ENCODE data around the gene SLC38A6.
A peak's percentile ranks its signal among the peaks of the same experiment; 100 is the strongest.

- TF ChIP-seq ZFP91 (CRISPR knock-in tag; IDR thresholded peaks at IDR 0.05; ENCODE audit: borderline replicate concordance) (peak; percentile 91), ZNF660 (CRISPR knock-in tag; IDR thresholded peaks at IDR 0.05; ENCODE audit: borderline replicate concordance, low read depth) (no peak), EZH2 (conservative IDR thresholded peaks at IDR 0.05; ENCODE audit: low read depth, low read length) (no peak), SP1 (IDR thresholded peaks at IDR 0.05) (no peak), SP1 (CRISPR knock-in tag; IDR thresholded peaks at IDR 0.05) (peak; percentile 91), MTF2 (CRISPR knock-in tag; IDR thresholded peaks at IDR 0.05; ENCODE audit: borderline replicate concordance) (no peak), PHF21A (CRISPR knock-in tag; IDR thresholded peaks at IDR 0.05) (peak; percentile 45; the same call in 1 of the 2 replicates), CTCF (CRISPR knock-in tag; IDR thresholded peaks at IDR 0.05) (0 out of 2 replicates have a peak, but pooled peaks have one; percentile 13), RBM39 (IDR thresholded peaks at IDR 0.05; ENCODE audit: low read depth, low read length, poor library complexity, severe bottlenecking) (no peak), POLR2A (IDR thresholded peaks at IDR 0.05; ENCODE audit: insufficient read depth in 1 of 2, low read depth in 2 of 2, low read length in 2 of 2) (peak; percentile 71 to 90), ATF7 (IDR thresholded peaks at IDR 0.05) (peak; percentile 98), ATF7 (CRISPR knock-in tag; IDR thresholded peaks at IDR 0.05) (peak; percentile 88), ZNF282 (IDR thresholded peaks at IDR 0.05; ENCODE audit: partially characterized antibody) (no peak), CREB1 (IDR thresholded peaks at IDR 0.05) (peak; percentile 99), CREB1 (CRISPR knock-in tag; IDR thresholded peaks at IDR 0.05) (peak; percentile 100)
These were observed at the start of gene SLC38A6, which contains the start of gene TRMT5 for GRCh38 chr14:60980811-60981632.

Data from HepG2 (cell line).